Stimulated activated CD4-positive, alpha-beta T cell treated with anti-CD3 and anti-CD28 coated beads, Interleukin-1b, Interleukin-23, amount 100 ng/mL, for 4 hours (primary cell): Measurements from ENCODE around the gene NUP210L.
A peak's percentile ranks its signal among the peaks of the same experiment; 100 is the strongest.
"Not testable (repeated sequence)": the region's sequence is repeated elsewhere in the genome, so short reads cannot be mapped to it uniquely, and the experiment has no call there.

Experiments used
- DNase-seq, 2 donors: peaks; one replicate each; pipeline ENCODE4 v3.0.0-alpha.2; 2020; ENCODE audit warnings: low read depth in 2 of 2

NUP210L gene

GRCh38 chr1:154170547-154171222, 15.8 kb upstream of the NUP210L start:
- DNase-seq = peak in 1 of 2 donors; percentile 41

GRCh38 chr1:154167461-154167860, 12.6 kb upstream of the NUP210L start:
- DNase-seq = no peak

- no peak for DNase-seq
Measured at GRCh38 chr1:154166207-154166606, 11.3 kb upstream of the NUP210L start.

- DNase-seq = no peak
Measured at GRCh38 chr1:154159554-154159953, 4.7 kb upstream of the NUP210L start.

GRCh38 chr1:154158307-154159125, 3.6 kb upstream of the NUP210L start:
- no peak for DNase-seq

GRCh38 chr1:154157520-154158306, 2.8 kb upstream of the NUP210L start:
- peak; percentile 22 to 65 for DNase-seq

GRCh38 chr1:154155251-154155650, 378 bp upstream of the NUP210L start:
- DNase-seq = no peak

GRCh38 chr1:154154053-154154452, 820 bp downstream of the NUP210L start:
- no peak for DNase-seq

GRCh38 chr1:154151311-154151710, 3.6 kb downstream of the NUP210L start:
- DNase-seq = no peak

GRCh38 chr1:154148807-154149206, 6.1 kb downstream of the NUP210L start:
- no peak for DNase-seq

- DNase-seq = not testable (repeated sequence)
Measured at GRCh38 chr1:154147505-154147904, 7.4 kb downstream of the NUP210L start.

- DNase-seq = no peak
Measured at GRCh38 chr1:154145986-154146385, 8.9 kb downstream of the NUP210L start.

GRCh38 chr1:154142358-154142757, 12.5 kb downstream of the NUP210L start:
- no peak for DNase-seq

GRCh38 chr1:154141240-154141639, 13.6 kb downstream of the NUP210L start:
- no peak for DNase-seq

GRCh38 chr1:154137888-154138287, 17.0 kb downstream of the NUP210L start:
- no peak for DNase-seq

- DNase-seq = no peak
Measured at GRCh38 chr1:154133256-154133655, 21.6 kb downstream of the NUP210L start.

GRCh38 chr1:154129391-154129970, 25.4 kb downstream of the NUP210L start:
- no peak for DNase-seq

GRCh38 chr1:154123205-154123604, 31.7 kb downstream of the NUP210L start:
- DNase-seq = not testable (repeated sequence)

- no peak for DNase-seq
Measured at GRCh38 chr1:154117642-154118041, 37.2 kb downstream of the NUP210L start.

- DNase-seq = no peak
Measured at GRCh38 chr1:154115180-154115579, 39.7 kb downstream of the NUP210L start.

GRCh38 chr1:154104433-154105082, 50.3 kb downstream of the NUP210L start:
- no peak for DNase-seq
